Gastroesophageal sphincter (tissue), 4 donors: Measurements from ENCODE around the gene TEX29. TPM values are rescaled to one million over a fixed set of nuclear protein-coding genes. Genes with fewer than 3 reads are reported as not detected.

Experiments
- ATAC-seq: fragments of 150-250 bp; one replicate; pipeline ENCODE4 v1.9.1; 2016; ENCODE audit warnings: mild to moderate bottlenecking, moderate library complexity
- H3K27ac ChIP-seq, 4 donors: fragments of 200-600 bp; sonication (generic) in 3 of 4; 1 replicate in 3 of 4; 2 replicates in 1 of 4; pipeline ENCODE4 v1.5.1; 2016 to 2019
- H3K27me3 ChIP-seq: fragments of 200-600 bp; sonication (generic); one replicate; pipeline ENCODE4 v1.5.1; 2019
- H3K36me3 ChIP-seq, 2 donors: fragments of 200-600 bp; sonication (generic); one replicate each; pipeline ENCODE4 v1.5.1; 2019; ENCODE audit warnings: control low read depth in 1 of 2
- H3K4me1 ChIP-seq, 3 donors: fragments of 200-600 bp; sonication (generic); 1 replicate in 2 of 3; 2 replicates in 1 of 3; pipeline ENCODE4 v1.5.1; 2016 to 2019; ENCODE audit warnings: control low read depth in 2 of 3
- H3K4me3 ChIP-seq, 2 donors: fragments of 200-600 bp; sonication (generic); one replicate each; pipeline ENCODE4 v1.5.1; 2019; ENCODE audit warnings: mild to moderate bottlenecking in 1 of 2, moderate library complexity in 1 of 2
- H3K9me3 ChIP-seq, 3 donors: fragments of 200-600 bp; sonication (generic); one replicate each; pipeline ENCODE4 v1.5.1; 2017 to 2019; ENCODE audit warnings: control low read depth in 2 of 3
- CTCF ChIP-seq, 4 experiments: fragments of 200-600 bp in 2 of 4; fragments of 450-650 bp in 2 of 4; sonication (generic) in 1 of 4; IDR thresholded peaks; one replicate each; pipeline ENCODE4 v1.5.1; 2017 to 2019; ENCODE audit warnings: antibody characterized with exemption in 4 of 4, mild to moderate bottlenecking in 2 of 4, moderate library complexity in 2 of 4
- EP300 ChIP-seq: sonication (generic); formaldehyde crosslinking; IDR thresholded peaks from one replicate; pipeline ENCODE4 v1.6.1; 2017; ENCODE audit warnings: antibody characterized with exemption, mild to moderate bottlenecking
- POLR2A ChIP-seq, 2 donors: fragments of 450-650 bp; IDR thresholded peaks; one replicate each; pipeline ENCODE4 v1.6.1; 2017; ENCODE audit warnings: antibody characterized with exemption in 2 of 2, mild to moderate bottlenecking in 2 of 2, moderate library complexity in 1 of 2
- POLR2AphosphoS5 ChIP-seq: sonication (generic); formaldehyde crosslinking; IDR thresholded peaks from one replicate; pipeline ENCODE4 v1.6.1; 2017; ENCODE audit warnings: antibody characterized with exemption
- WGBS, 2 donors: methylation state at CpG; one replicate each; pipeline ENCODE4 v1.1.5; 2018; ENCODE audit warnings: low coverage in 1 of 2; 5-methylcytosine and 5-hydroxymethylcytosine counted together
- total RNA-seq, 4 donors: library from RNA; depleted of rRNA; stranded (reverse); fragments of >200 nt; gene quantifications; one replicate each; pipeline ENCODE4 v1.1.0, GENCODE V29; 2016

Gene TEX29
- total RNA-seq, 4 donors from 2014 or later, result 1.9 TPM; not detected in 3

- TF ChIP-seq POLR2AphosphoS5 (no peak), EP300 (no peak)
- no peak overlapping the region for H3K4me3 ChIP-seq
- ATAC-seq, result no peak
- no peaks in the 10 kb centered on the region for H3K4me1 ChIP-seq
- H3K9me3 ChIP-seq, result no peaks in the 10 kb centered on the region
- peaks cover 0 to 3% of the 10 kb centered on the region in 2 donors for H3K36me3 ChIP-seq
- no peaks in the 10 kb centered on the region for H3K27me3 ChIP-seq
- H3K27ac ChIP-seq, result no peak overlapping the region
- WGBS, 2 donors, result 96% methylated on average over 3 to 8 of the region's 9 CpGs
Measured at GRCh38 chr13:111337741-111338140, 17.3 kb downstream of the TEX29 start.

GRCh38 chr13:111338841-111339240 is 18.4 kb downstream of the TEX29 start:
- no peaks in the 10 kb centered on the region for H3K27me3 ChIP-seq
- H3K9me3 ChIP-seq, result no peaks in the 10 kb centered on the region
- no peaks in the 10 kb centered on the region for H3K4me1 ChIP-seq
- H3K27ac ChIP-seq, result no peak overlapping the region
- no peak for TF ChIP-seq EP300
- no peak for TF ChIP-seq POLR2A (IDR thresholded peaks at IDR 0.05)
- TF ChIP-seq CTCF (IDR thresholded peaks at IDR 0.05), result no peak
- TF ChIP-seq POLR2AphosphoS5, result no peak
- ATAC-seq, result no peak
- peaks cover 0 to 8% of the 10 kb centered on the region in 2 donors for H3K36me3 ChIP-seq
- H3K4me3 ChIP-seq, result no peak overlapping the region
- 84 to 100% methylated on average over 2 to 6 of the region's 11 CpGs for WGBS, 2 donors

GRCh38 chr13:111339366-111340143 is 19.1 kb downstream of the TEX29 start:
- no peak for ATAC-seq
- Histone ChIP-seq H3K27me3 (no peaks in the 10 kb centered on the region), H3K9me3 (no peaks in the 10 kb centered on the region), H3K4me3 (no peak overlapping the region), H3K27ac (no peak overlapping the region), H3K36me3 (peaks cover 0 to 10% of the 10 kb centered on the region in 2 donors), H3K4me1 (no peaks in the 10 kb centered on the region)
- no peak for TF ChIP-seq CTCF (IDR thresholded peaks at IDR 0.05)
- TF ChIP-seq POLR2A (IDR thresholded peaks at IDR 0.05), result no peak
- no peak for TF ChIP-seq EP300
- TF ChIP-seq POLR2AphosphoS5, result no peak
- WGBS, 2 donors, result 86 to 93% methylated on average over 6 to 7 of the region's 29 CpGs

GRCh38 chr13:111341886-111342285 is 21.4 kb downstream of the TEX29 start:
- ATAC-seq, result no peak
- H3K27me3 ChIP-seq, result no peaks in the 10 kb centered on the region
- no peak overlapping the region for H3K27ac ChIP-seq
- peaks cover 0 to 13% of the 10 kb centered on the region in 2 donors for H3K36me3 ChIP-seq
- no peaks in the 10 kb centered on the region for H3K4me1 ChIP-seq
- no CpG with 5 or more reads among the region's 5 CpGs for WGBS, 2 donors
- no peaks in the 10 kb centered on the region for H3K9me3 ChIP-seq
- H3K4me3 ChIP-seq, result no peak overlapping the region
- TF ChIP-seq EP300 (no peak), POLR2AphosphoS5 (no peak), CTCF (IDR thresholded peaks at IDR 0.05) (no peak), POLR2A (IDR thresholded peaks at IDR 0.05) (no peak)

GRCh38 chr13:111342721-111343120 is 22.3 kb downstream of the TEX29 start:
- no peak overlapping the region for H3K4me3 ChIP-seq
- WGBS, 2 donors, result 86 to 96% methylated on average over 7 to 8 of the region's 9 CpGs
- H3K9me3 ChIP-seq, result no peaks in the 10 kb centered on the region
- no peaks in the 10 kb centered on the region for H3K4me1 ChIP-seq
- no peak overlapping the region for H3K27ac ChIP-seq
- TF ChIP-seq CTCF (IDR thresholded peaks at IDR 0.05) (no peak), POLR2AphosphoS5 (no peak), POLR2A (IDR thresholded peaks at IDR 0.05) (no peak), EP300 (no peak)
- no peak for ATAC-seq
- no peaks in the 10 kb centered on the region for H3K27me3 ChIP-seq
- peaks cover 0 to 13% of the 10 kb centered on the region in 2 donors for H3K36me3 ChIP-seq
